ENCODE measurements around the gene PHOX2B. TPM values are rescaled to one million over a fixed set of nuclear protein-coding genes. Genes with fewer than 3 reads are reported as not detected.

PHOX2B gene
- total RNA-seq, 2 donors from 2014 or later, result not detected

- H3K27ac Mint-ChIP-seq, result no peak overlapping the region
- TF ChIP-seq, protein P1, sequence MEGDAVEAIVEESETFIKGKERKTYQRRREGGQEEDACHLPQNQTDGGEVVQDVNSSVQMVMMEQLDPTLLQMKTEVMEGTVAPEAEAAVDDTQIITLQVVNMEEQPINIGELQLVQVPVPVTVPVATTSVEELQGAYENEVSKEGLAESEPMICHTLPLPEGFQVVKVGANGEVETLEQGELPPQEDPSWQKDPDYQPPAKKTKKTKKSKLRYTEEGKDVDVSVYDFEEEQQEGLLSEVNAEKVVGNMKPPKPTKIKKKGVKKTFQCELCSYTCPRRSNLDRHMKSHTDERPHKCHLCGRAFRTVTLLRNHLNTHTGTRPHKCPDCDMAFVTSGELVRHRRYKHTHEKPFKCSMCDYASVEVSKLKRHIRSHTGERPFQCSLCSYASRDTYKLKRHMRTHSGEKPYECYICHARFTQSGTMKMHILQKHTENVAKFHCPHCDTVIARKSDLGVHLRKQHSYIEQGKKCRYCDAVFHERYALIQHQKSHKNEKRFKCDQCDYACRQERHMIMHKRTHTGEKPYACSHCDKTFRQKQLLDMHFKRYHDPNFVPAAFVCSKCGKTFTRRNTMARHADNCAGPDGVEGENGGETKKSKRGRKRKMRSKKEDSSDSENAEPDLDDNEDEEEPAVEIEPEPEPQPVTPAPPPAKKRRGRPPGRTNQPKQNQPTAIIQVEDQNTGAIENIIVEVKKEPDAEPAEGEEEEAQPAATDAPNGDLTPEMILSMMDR (conservative IDR thresholded peaks at IDR 0.05), result no peak
- peaks cover 38% of the 10 kb centered on the region for H3K27me3 Mint-ChIP-seq (ENCODE audit: insufficient read depth)
- no peaks in the 10 kb centered on the region for H3K9me3 Mint-ChIP-seq
- no peak overlapping the region for H3K4me3 Mint-ChIP-seq
- WGBS, 2 experiments (ENCODE audit: insufficient coverage in 1 of 2, insufficient read length in 1 of 2), result 70 to 76% methylated on average over 2 to 8 of the region's 8 CpGs
- Histone ChIP-seq H3K4me1 (ENCODE audit: control insufficient read depth, insufficient read depth, low read length) (no peaks in the 10 kb centered on the region), H3K4me3 (ENCODE audit: low read length) (no peak overlapping the region), H3K27me3 (ENCODE audit: control insufficient read depth, insufficient read depth, low read length, poor library complexity, severe bottlenecking) (peaks cover 18% of the 10 kb centered on the region), H3K9me3 (ENCODE audit: control insufficient read depth, low read length) (no peaks in the 10 kb centered on the region), H3K9ac (ENCODE audit: extremely low read depth, low read length, poor library complexity, severe bottlenecking) (no peak overlapping the region), H3K36me3 (ENCODE audit: control insufficient read depth, insufficient read depth, low read length) (no peaks in the 10 kb centered on the region), H3K27ac (ENCODE audit: low read depth, low read length) (no peak overlapping the region)
- DNase-seq, result no peak
- no peaks in the 10 kb centered on the region for H3K36me3 Mint-ChIP-seq (ENCODE audit: low read depth)
- H3K4me1 Mint-ChIP-seq, result no peaks in the 10 kb centered on the region
These were observed 39.4 kb upstream of the PHOX2B start for GRCh38 chr4:41787931-41788330.

DNA sequence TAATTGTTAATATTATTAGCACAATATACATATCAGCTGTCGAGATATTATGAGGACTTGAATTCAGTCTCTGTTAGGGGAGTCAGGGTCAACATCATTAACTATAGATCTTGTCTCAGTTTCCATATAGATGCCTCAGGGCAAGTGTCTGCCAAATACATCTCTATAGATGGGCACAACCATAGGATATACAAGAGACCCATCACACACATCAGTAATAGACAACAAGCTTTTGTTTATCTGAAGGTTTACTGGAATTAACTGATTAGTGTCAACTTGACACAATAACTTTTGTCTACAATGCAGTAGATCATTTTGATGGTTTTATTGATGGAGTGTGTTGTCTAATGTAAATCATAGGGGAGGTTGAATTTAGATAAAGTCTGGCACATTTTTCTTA is 37.1 kb upstream of the PHOX2B start:
- Histone ChIP-seq H3K9ac (ENCODE audit: extremely low read depth, low read length, poor library complexity, severe bottlenecking) (no peak overlapping the region), H3K27ac (ENCODE audit: low read depth, low read length) (no peak overlapping the region), H3K27me3 (ENCODE audit: control insufficient read depth, insufficient read depth, low read length, poor library complexity, severe bottlenecking) (peaks cover 18% of the 10 kb centered on the region), H3K36me3 (ENCODE audit: control insufficient read depth, insufficient read depth, low read length) (no peaks in the 10 kb centered on the region), H3K4me3 (ENCODE audit: low read length) (no peak overlapping the region), H3K4me1 (ENCODE audit: control insufficient read depth, insufficient read depth, low read length) (no peaks in the 10 kb centered on the region), H3K9me3 (ENCODE audit: control insufficient read depth, low read length) (no peaks in the 10 kb centered on the region)
- H3K9me3 Mint-ChIP-seq, result no peaks in the 10 kb centered on the region
- H3K27ac Mint-ChIP-seq, result no peak overlapping the region
- H3K4me1 Mint-ChIP-seq, result no peaks in the 10 kb centered on the region
- DNase-seq, result no peak
- 64 to 86% methylated on average over 1 of the region's 1 CpG for WGBS, 2 experiments (ENCODE audit: insufficient coverage in 1 of 2, insufficient read length in 1 of 2)
- TF ChIP-seq, protein P1 (conservative IDR thresholded peaks at IDR 0.05), result no peak
- H3K27me3 Mint-ChIP-seq (ENCODE audit: insufficient read depth), result peaks cover 19% of the 10 kb centered on the region
- no peak overlapping the region for H3K4me3 Mint-ChIP-seq
- H3K36me3 Mint-ChIP-seq (ENCODE audit: low read depth), result no peaks in the 10 kb centered on the region

DNA sequence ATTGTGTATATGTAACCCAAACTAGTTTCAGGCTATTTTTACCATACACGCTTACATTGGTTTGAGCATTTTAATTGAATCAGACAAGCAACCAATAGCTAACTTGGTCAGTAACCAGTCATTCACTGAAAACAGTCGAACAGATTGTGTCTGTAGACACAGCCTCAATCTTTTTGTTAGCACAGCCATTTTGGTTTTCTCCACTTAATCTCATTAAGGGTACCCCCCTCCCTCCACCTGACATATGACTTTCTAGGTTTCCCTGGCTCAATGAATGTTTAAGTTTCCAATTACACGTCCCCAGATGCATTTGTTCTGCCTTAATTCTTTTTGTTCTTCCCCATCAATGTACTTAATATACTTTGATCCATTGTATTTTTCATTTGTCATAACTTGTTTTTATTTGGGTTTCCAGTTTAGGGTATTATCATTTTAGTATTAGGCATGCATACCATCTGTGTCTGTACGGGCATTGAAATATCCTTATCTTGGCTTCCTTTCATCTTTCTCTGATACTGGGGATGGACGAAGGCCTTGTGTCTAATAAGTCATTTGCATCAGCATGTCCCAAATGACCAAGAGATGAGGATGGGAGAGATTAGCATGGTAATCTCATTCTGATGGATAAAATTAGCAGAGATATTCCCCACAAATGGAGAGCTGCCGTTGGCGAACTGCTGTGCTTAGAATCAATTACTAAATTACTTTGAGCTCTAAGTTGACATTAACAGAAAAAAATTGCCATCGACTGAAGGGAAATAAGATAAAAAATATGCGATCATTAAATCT is 35.9 kb upstream of the PHOX2B start:
- Mint-ChIP-seq H3K27ac (no peak overlapping the region), H3K27me3 (ENCODE audit: insufficient read depth) (peaks cover 15% of the 10 kb centered on the region), H3K36me3 (ENCODE audit: low read depth) (no peaks in the 10 kb centered on the region), H3K9me3 (no peaks in the 10 kb centered on the region), H3K4me1 (no peaks in the 10 kb centered on the region), H3K4me3 (no peak overlapping the region)
- Histone ChIP-seq H3K36me3 (ENCODE audit: control insufficient read depth, insufficient read depth, low read length) (no peaks in the 10 kb centered on the region), H3K9ac (ENCODE audit: extremely low read depth, low read length, poor library complexity, severe bottlenecking) (no peak overlapping the region), H3K27ac (ENCODE audit: low read depth, low read length) (no peak overlapping the region), H3K9me3 (ENCODE audit: control insufficient read depth, low read length) (no peaks in the 10 kb centered on the region), H3K27me3 (ENCODE audit: control insufficient read depth, insufficient read depth, low read length, poor library complexity, severe bottlenecking) (peaks cover 18% of the 10 kb centered on the region), H3K4me3 (ENCODE audit: low read length) (no peak overlapping the region), H3K4me1 (ENCODE audit: control insufficient read depth, insufficient read depth, low read length) (no peaks in the 10 kb centered on the region)
- WGBS, 2 experiments (ENCODE audit: insufficient coverage in 1 of 2, insufficient read length in 1 of 2), result 89 to 90% methylated on average over 6 to 9 of the region's 9 CpGs
- no peak for DNase-seq
- TF ChIP-seq, protein P1 (conservative IDR thresholded peaks at IDR 0.05), result no peak
